ENCODE data around the gene ACE.

The ACE gene

DNA sequence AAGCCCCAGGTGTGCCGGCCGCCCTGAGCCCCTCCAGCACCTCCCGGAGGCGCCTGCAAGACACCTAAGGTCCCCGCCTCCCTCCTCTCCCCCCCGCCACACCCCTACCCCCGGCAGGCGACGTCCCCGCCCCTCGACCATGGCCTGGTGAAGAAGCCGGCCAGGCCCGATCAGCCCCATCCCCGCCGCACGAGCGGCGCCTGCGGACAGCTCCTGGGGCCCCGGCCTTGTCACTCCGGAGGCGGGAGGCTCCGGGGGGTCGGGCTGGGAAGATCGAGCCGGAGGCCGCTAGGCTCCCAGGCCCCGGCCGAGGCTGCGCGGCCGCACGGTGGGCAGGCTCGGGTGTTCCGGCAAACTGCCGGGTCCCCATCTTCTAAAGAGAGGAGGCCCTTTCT is 405 bp upstream of the ACE start:
- ChIA-PET POLR2A (interaction anchor here (0.8 to 3.7 kb wide), 10 partner anchors 20 to 73 kb away, joined by 3 to 14 read pairs (median 4); no protein-coding TSS in a partner anchor), CTCF (interaction anchor here (0.5 to 1.2 kb wide), 3 partner anchors 34 to 706 kb away, joined by 3 to 4 read pairs (median 3); no protein-coding TSS in a partner anchor)
- no peak for TF ChIP-seq FOXA1 (IDR thresholded peaks at IDR 0.05)
- TF ChIP-seq BHLHE40 (IDR thresholded peaks at IDR 0.05; ENCODE audit: borderline replicate concordance), result no peak
- DNase-seq (ENCODE audit: extremely low spot score), result peak; percentile 53

DNA sequence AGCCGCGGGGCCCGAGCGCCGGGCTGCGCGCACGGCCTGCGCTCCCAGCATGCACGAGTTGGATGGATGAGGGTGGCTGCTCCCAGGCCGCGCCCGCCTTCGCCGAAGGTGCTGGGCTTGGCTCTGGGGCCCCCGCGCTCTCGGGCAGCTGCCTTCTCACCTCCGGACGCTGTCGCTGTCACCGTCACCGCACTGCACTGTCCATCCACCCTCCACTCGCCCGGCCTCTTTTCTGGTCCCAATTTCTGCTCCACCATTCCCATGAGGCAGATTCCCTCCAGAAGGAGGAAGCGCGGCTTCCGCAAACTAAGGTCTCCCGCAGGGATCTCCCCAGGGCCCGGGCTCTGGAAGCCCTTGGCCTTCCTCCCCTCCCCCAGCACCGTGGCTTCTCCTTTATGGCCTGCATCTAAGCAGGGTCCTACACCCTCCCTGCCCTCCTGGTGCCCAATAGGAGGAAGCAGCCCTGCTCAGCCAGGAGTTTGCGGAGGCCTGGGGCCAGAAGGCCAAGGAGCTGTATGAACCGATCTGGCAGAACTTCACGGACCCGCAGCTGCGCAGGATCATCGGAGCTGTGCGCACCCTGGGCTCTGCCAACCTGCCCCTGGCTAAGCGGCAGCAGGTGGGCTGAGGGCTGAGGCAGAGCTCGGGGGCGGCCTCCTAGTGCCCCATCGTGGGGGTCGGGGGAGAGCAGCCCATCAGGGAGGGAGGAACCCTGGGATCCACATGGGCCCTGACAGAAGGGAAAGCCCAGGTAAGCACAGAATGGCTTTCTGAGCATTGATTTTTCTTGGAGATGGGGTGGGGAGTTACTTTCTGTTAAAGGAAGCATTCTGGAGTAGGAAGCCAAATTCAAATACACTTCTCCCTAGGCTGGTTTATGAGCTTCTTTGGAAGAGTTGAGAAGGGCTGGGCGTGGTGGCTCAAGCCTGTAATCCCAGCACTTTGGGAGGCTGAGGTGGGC is 899 bp downstream of the ACE start:
- no peak for DNase-seq (ENCODE audit: extremely low spot score)
- CTCF ChIA-PET, result interaction anchor here (0.6 to 4.3 kb wide), 10 partner anchors 9 to 147 kb away, joined by 3 to 46 read pairs (median 4); no protein-coding TSS in a partner anchor
- POLR2A ChIA-PET, result interaction anchor here (0.6 to 3.7 kb wide), 10 partner anchors 19 to 135 kb away, joined by 3 to 14 read pairs (median 4); no protein-coding TSS in a partner anchor
- TF ChIP-seq LEF1 (IDR thresholded peaks at IDR 0.05; ENCODE audit: borderline replicate concordance) (no peak), L3MBTL2 (conservative IDR thresholded peaks at IDR 0.05) (peak; percentile 72)

DNA sequence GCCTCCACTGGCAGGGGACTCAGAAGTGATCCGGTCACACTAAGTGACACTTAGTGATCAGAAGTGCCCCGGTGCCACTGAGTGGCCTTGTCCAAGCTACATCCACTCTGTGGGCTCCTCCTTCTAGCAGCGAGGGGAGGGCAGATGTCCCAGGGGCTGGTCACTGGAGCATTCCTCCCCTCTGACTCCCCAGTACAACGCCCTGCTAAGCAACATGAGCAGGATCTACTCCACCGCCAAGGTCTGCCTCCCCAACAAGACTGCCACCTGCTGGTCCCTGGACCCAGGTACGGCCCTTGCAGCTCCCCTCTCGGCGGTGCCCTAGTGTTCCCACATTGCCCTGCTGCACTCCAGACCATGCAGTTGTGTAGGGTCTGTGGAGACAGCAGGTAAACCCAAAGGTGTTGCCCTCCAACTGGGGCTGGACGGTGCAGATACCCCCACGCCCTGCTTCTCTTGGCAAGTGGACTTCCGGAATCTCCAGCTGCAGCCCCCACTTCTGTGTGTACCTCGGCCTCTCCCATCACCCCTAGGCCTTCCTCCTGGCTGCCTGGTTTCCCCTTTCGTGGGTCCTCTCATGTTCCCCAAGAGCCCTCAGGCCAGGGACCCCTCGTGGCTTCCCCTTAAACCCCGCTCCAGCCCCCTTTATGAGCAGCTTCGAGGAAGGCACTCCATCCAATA is 2.1 kb downstream of the ACE start:
- TF ChIP-seq CTBP1 (IDR thresholded peaks at IDR 0.05; ENCODE audit: borderline replicate concordance) (no peak), HDGF (IDR thresholded peaks at IDR 0.05; ENCODE audit: borderline replicate concordance) (0 out of 2 replicates have a peak, but pooled peaks have one; percentile 20)
- peak; percentile 91 for DNase-seq (ENCODE audit: extremely low spot score)
- ChIA-PET POLR2A (interaction anchor here (0.9 to 3.7 kb wide), 6 partner anchors 47 to 143 kb away, joined by 3 to 14 read pairs (median 4); partner anchors contain the start of genes DCAF7 and MAP3K3), CTCF (interaction anchor here (0.6 to 4.3 kb wide), 16 partner anchors 8 to 252 kb away, joined by 3 to 46 read pairs (median 4); partner anchors contain the start of gene MAP3K3)

DNA sequence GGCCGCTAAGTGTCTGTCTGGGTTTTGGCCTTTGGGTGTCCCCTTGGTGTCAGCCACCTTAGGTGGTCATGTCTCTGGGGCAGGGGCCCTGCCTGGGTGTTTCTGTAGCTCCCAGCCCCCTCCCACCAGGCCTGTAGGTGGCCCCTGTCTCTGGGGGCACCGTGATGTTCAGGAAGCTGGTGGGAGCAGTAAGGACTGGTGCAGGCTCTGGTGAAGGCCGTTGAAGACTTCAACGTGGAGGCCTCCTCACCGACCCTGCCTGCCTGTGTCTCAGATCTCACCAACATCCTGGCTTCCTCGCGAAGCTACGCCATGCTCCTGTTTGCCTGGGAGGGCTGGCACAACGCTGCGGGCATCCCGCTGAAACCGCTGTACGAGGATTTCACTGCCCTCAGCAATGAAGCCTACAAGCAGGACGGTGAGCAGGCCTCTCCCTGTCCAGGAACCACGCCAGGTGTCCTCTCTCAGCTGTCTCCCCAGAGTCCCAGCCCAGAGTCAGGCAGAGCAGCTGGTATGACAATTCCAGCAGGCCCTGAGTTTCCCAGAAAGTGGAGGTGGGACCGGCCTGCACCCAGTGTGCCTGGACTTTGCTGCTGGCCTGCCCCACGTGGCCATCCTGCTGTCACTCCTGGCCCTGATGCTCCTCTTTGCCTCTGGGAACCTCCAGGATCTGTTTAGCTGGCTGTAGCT is 2.8 kb downstream of the ACE start:
- POLR2A ChIA-PET, result interaction anchor here (0.9 to 3.7 kb wide), 5 partner anchors 48 to 142 kb away, joined by 3 to 14 read pairs (median 4); partner anchors contain the start of genes DCAF7 and MAP3K3
- no peak for DNase-seq (ENCODE audit: extremely low spot score)
- TF ChIP-seq HDGF (IDR thresholded peaks at IDR 0.05; ENCODE audit: borderline replicate concordance) (no peak), ARNT (IDR thresholded peaks at IDR 0.05) (no peak), TARDBP (IDR thresholded peaks at IDR 0.05) (no peak), LEF1 (IDR thresholded peaks at IDR 0.05; ENCODE audit: borderline replicate concordance) (no peak), FOXM1 (IDR thresholded peaks at IDR 0.05; ENCODE audit: borderline replicate concordance) (no peak), FOXA1 (IDR thresholded peaks at IDR 0.05) (no peak)
- CTCF ChIA-PET, result interaction anchor here (0.8 to 4.3 kb wide), 9 partner anchors 8 to 251 kb away, joined by 3 to 46 read pairs (median 4); no protein-coding TSS in a partner anchor

DNA sequence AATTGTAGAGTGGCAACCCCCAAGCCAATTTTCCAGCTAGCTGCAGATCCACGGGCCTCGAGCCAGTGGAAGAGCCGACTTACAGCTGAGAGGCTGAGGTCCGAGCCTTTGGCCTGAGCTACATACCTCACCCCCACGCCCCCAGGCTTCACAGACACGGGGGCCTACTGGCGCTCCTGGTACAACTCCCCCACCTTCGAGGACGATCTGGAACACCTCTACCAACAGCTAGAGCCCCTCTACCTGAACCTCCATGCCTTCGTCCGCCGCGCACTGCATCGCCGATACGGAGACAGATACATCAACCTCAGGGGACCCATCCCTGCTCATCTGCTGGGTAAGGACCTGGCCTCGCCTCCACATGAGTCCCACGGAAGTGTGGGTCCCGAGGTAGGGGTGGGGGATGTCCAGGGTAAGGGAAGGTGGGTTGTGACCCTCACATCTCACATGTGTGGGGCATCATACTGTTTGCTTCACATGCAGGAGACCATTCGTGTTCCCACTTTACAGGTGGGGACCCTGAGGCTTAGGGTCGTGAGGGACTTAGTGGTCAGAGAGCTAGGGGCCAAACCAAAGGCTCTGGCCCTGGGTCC is 3.4 kb downstream of the ACE start:
- no peak for TF ChIP-seq SP1 (IDR thresholded peaks at IDR 0.05)
- DNase-seq (ENCODE audit: extremely low spot score), result no peak
- CTCF ChIA-PET, result interaction anchor here (1.5 to 4.3 kb wide), 2 partner anchors 54 to 131 kb away, joined by 5 to 46 read pairs; no protein-coding TSS in a partner anchor
- POLR2A ChIA-PET, result interaction anchor here (0.9 to 3.7 kb wide), 3 partner anchors 49 to 142 kb away, joined by 3 to 14 read pairs (median 4); partner anchors contain the start of genes DCAF7 and MAP3K3

DNA sequence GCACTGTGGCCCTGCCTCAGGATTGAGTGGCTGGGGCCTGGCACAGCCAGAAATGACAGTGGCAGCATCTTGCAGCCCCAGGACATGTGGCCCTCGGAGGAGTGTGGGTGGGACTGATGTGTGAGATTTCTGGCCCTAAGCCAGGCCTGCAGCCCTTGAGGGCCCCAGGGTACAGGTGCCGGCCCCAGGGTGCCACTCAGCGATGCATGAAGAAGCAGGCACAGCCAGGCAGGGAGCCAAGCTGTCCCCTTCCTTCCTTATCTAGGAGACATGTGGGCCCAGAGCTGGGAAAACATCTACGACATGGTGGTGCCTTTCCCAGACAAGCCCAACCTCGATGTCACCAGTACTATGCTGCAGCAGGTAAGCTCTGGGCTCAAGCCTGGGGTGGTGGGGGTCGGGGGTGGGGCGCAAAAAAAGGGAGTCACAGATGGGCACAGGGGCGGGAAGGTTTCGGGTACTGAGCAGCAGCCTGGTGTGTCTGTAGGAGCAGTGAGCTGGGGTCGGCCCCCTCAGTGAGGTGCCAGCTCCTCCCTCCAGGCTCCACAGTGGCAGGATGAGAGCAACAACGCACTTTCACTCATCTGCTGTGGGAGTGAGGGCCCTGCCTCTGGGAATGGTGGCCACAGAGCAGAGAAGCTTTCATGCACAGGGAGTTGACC is 4.1 kb downstream of the ACE start:
- POLR2A ChIA-PET, result no interaction called here

More for the DNA sequence above, 4.1 kb downstream of the ACE start:
- CTCF ChIA-PET, result interaction anchor here (1.5 to 4.3 kb wide), 2 partner anchors 54 to 131 kb away, joined by 5 to 46 read pairs; no protein-coding TSS in a partner anchor
- no peak for DNase-seq (ENCODE audit: extremely low spot score)
- TF ChIP-seq TARDBP (IDR thresholded peaks at IDR 0.05) (no peak), SP1 (IDR thresholded peaks at IDR 0.05) (no peak), FOXA1 (IDR thresholded peaks at IDR 0.05) (no peak), BHLHE40 (IDR thresholded peaks at IDR 0.05; ENCODE audit: borderline replicate concordance) (no peak), CTBP1 (IDR thresholded peaks at IDR 0.05; ENCODE audit: borderline replicate concordance) (no peak), ELF4 (IDR thresholded peaks at IDR 0.05) (no peak), SUZ12 (IDR thresholded peaks at IDR 0.05) (no peak), FOXK2 (IDR thresholded peaks at IDR 0.05) (no peak), LEF1 (IDR thresholded peaks at IDR 0.05; ENCODE audit: borderline replicate concordance) (no peak), NFRKB (IDR thresholded peaks at IDR 0.05) (no peak), ZNF384 (IDR thresholded peaks at IDR 0.05) (no peak), FOXM1 (IDR thresholded peaks at IDR 0.05; ENCODE audit: borderline replicate concordance) (no peak), ARNT (IDR thresholded peaks at IDR 0.05) (no peak), HDGF (IDR thresholded peaks at IDR 0.05; ENCODE audit: borderline replicate concordance) (no peak), L3MBTL2 (conservative IDR thresholded peaks at IDR 0.05) (no peak)
- TF ChIP-seq, protein P1, sequence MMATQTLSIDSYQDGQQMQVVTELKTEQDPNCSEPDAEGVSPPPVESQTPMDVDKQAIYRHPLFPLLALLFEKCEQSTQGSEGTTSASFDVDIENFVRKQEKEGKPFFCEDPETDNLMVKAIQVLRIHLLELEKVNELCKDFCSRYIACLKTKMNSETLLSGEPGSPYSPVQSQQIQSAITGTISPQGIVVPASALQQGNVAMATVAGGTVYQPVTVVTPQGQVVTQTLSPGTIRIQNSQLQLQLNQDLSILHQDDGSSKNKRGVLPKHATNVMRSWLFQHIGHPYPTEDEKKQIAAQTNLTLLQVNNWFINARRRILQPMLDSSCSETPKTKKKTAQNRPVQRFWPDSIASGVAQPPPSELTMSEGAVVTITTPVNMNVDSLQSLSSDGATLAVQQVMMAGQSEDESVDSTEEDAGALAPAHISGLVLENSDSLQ (IDR thresholded peaks at IDR 0.05), result no peak

Data from HEK293T (cell line).